AG09309 (cell line): Measurements from ENCODE around the gene HIC1.

ENCODE experiments used
- DNase-seq: peaks from one replicate; pipeline ENCODE4 v3.0.0-alpha.2; 2010; ENCODE audit warnings: low read depth
- H3K4me3 ChIP-seq: 2 replicates; pipeline ENCODE4 v1.5.1; 2011; ENCODE audit warnings: mild to moderate bottlenecking, low read depth, low read length, moderate library complexity; ENCODE audit not compliant: control insufficient read depth
- CTCF ChIP-seq: IDR thresholded peaks from 2 replicates; pipeline ENCODE4 v1.5.1; 2011; ENCODE audit warnings: mild to moderate bottlenecking, low read depth, low read length, inconsistent platforms; ENCODE audit not compliant: insufficient read depth, control insufficient read depth; ENCODE audit errors: missing control alignments

The HIC1 gene

GRCh38 chr17:2076087-2076984 lies 21.4 kb downstream of the HIC1 start:
- no peak for TF ChIP-seq CTCF
- H3K4me3 ChIP-seq, result no peak overlapping the region
- no peak for DNase-seq

- TF ChIP-seq CTCF, result no peak
- DNase-seq, result no peak
- no peak overlapping the region for H3K4me3 ChIP-seq
These were observed 22.1 kb downstream of the HIC1 start for GRCh38 chr17:2077040-2077439.

- no peak overlapping the region for H3K4me3 ChIP-seq
- DNase-seq, result no peak
- TF ChIP-seq CTCF, result no peak
These were observed 26.7 kb downstream of the HIC1 start for GRCh38 chr17:2081564-2081963.

- DNase-seq, result no peak
- TF ChIP-seq CTCF, result no peak
- H3K4me3 ChIP-seq, result no peak overlapping the region
These were observed 27.3 kb downstream of the HIC1 start for GRCh38 chr17:2082003-2082781.

- no peak for DNase-seq
- TF ChIP-seq CTCF, result no peak
- H3K4me3 ChIP-seq, result no peak overlapping the region
These were observed 28.7 kb downstream of the HIC1 start for GRCh38 chr17:2083613-2084035.

GRCh38 chr17:2084036-2084765 lies 29.3 kb downstream of the HIC1 start:
- no peak overlapping the region for H3K4me3 ChIP-seq
- no peak for DNase-seq
- TF ChIP-seq CTCF, result no peak
